K562 (cell line): ENCODE measurements around the gene CAPN8. TPM values are rescaled to one million over a fixed set of nuclear protein-coding genes. Genes with fewer than 3 reads are reported as not detected.
A peak's percentile ranks its signal among the peaks of the same experiment; 100 is the strongest.

ENCODE experiments used
- GTF2F1 ChIP-seq: IDR thresholded peaks from 2 replicates; pipeline ENCODE4 v1.6.1; 2011; ENCODE audit warnings: low read depth, low read length, improper control_type of control experiment
- MYBL2 ChIP-seq, 2 experiments: fragments of 450-650 bp in 1 of 2; sonication (generic) in 1 of 2; formaldehyde crosslinking in 1 of 2; IDR thresholded peaks; 2 replicates each; pipeline versions ENCODE4 v1.6.1 to v1.8.1; 2017 to 2022; ENCODE audit warnings: borderline replicate concordance in 1 of 2, inconsistent platforms in 1 of 2, low read depth in 1 of 2, mild to moderate bottlenecking in 1 of 2, missing genetic modification reagents in 1 of 2, moderate library complexity in 1 of 2
- NR1H2 ChIP-seq: sonication (generic); formaldehyde crosslinking; IDR thresholded peaks from 2 replicates; pipeline ENCODE4 v1.4.0; 2020; ENCODE audit warnings: mild to moderate bottlenecking, missing genetic modification reagents
- NR3C1 ChIP-seq: sonication (generic); formaldehyde crosslinking; IDR thresholded peaks from 2 replicates; pipeline ENCODE4 v1.8.1; 2022; ENCODE audit warnings: missing genetic modification reagents
- NR4A1 ChIP-seq, 2 experiments: fragments of 250-450 bp in 1 of 2; fragments of 450-650 bp in 1 of 2; sonication (Bioruptor Pico) in 1 of 2; IDR thresholded peaks; 2 replicates each; pipeline versions ENCODE4 v1.4.0 to v1.6.1; 2016 to 2020; ENCODE audit warnings: mild to moderate bottlenecking in 2 of 2, missing compliant biosample characterization in 1 of 2, missing genetic modification characterization in 1 of 2, moderate library complexity in 1 of 2
- PTBP1 ChIP-seq: fragments of 200-400 bp; formaldehyde crosslinking; IDR thresholded peaks from 2 replicates; pipeline ENCODE4 v1.6.1; 2017; ENCODE audit warnings: low read depth, low read length
- RBBP5 ChIP-seq: fragments of 200-600 bp; sonication (generic); IDR thresholded peaks from 2 replicates; pipeline ENCODE4 v1.6.1; 2012; ENCODE audit warnings: borderline replicate concordance, mild to moderate bottlenecking, low read length, control low read depth, inconsistent platforms; ENCODE audit not compliant: insufficient read depth, poor library complexity, severe bottlenecking
- SETDB1 ChIP-seq: IDR thresholded peaks from one replicate; pipeline ENCODE4 v1.6.1; 2012; ENCODE audit warnings: low read length, control low read depth, inconsistent platforms
- SMARCA5 ChIP-seq: fragments of 450-650 bp; IDR thresholded peaks from 2 replicates; pipeline ENCODE4 v1.6.1; 2016
- SRF ChIP-seq, 2 experiments: fragments of 250-450, 450-650 bp in 1 of 2; sonication (Bioruptor Pico) in 1 of 2; sonication (generic) in 1 of 2; formaldehyde crosslinking; IDR thresholded peaks; 2 replicates each; pipeline versions ENCODE4 v1.5.0 to v1.5.1; 2020 to 2022; ENCODE audit warnings: mild to moderate bottlenecking in 1 of 2, missing genetic modification reagents in 1 of 2
- TRIM25 ChIP-seq: fragments of 450-650 bp; IDR thresholded peaks from 2 replicates; pipeline ENCODE4 v1.7.0; 2016; ENCODE audit warnings: borderline replicate concordance
- U2AF1 ChIP-seq: fragments of 200-400 bp; formaldehyde crosslinking; optimal IDR thresholded peaks from 2 replicates; pipeline ENCODE3; 2017; ENCODE audit warnings: mild to moderate bottlenecking, low read depth, low read length, moderate library complexity
- XRCC5 ChIP-seq: fragments of 200-400 bp; formaldehyde crosslinking; IDR thresholded peaks from 2 replicates; pipeline ENCODE4 v1.6.1; 2017; ENCODE audit warnings: low read depth, mild to moderate bottlenecking, low read length
- ZNF121 ChIP-seq: sonication (generic); formaldehyde crosslinking; conservative IDR thresholded peaks from 2 replicates; pipeline ENCODE4 v1.8.0; 2022; ENCODE audit warnings: missing genetic modification reagents
- ZNF140 ChIP-seq: fragments of 250-450 bp; sonication (Bioruptor Pico); IDR thresholded peaks from 2 replicates; pipeline ENCODE4 v1.8.0; 2021; ENCODE audit warnings: moderate library complexity, mild to moderate bottlenecking, inconsistent platforms
- ZNF3 ChIP-seq: fragments of 250-450 bp; sonication (Bioruptor Pico); IDR thresholded peaks from 2 replicates; pipeline ENCODE4 v1.5.0; 2021; ENCODE audit warnings: mild to moderate bottlenecking, moderate library complexity
- ZNF384 ChIP-seq: IDR thresholded peaks from 2 replicates; pipeline ENCODE4 v1.6.1; 2012; ENCODE audit warnings: low read depth, low read length, improper control_type of control experiment
- ZNF696 ChIP-seq: fragments of 250-450 bp; sonication (Bioruptor Pico); conservative IDR thresholded peaks from 2 replicates; pipeline ENCODE4 v1.4.0; 2020; ENCODE audit warnings: mild to moderate bottlenecking, moderate library complexity
- ZNF76 ChIP-seq: fragments of 250-450 bp; sonication (Bioruptor Pico); IDR thresholded peaks from 2 replicates; pipeline ENCODE4 v1.4.0; 2020; ENCODE audit warnings: mild to moderate bottlenecking, moderate library complexity, borderline replicate concordance
- polyA plus RNA-seq, 8 experiments: library from polyadenylated mRNA; depleted of rRNA in 4 of 8; stranded (reverse) in 5 of 8; unstranded in 3 of 8; fragments of >200 nt; fragmentation: Nextera tagmentation in 2 of 8; fragmentation: Illumina TruSeq in 1 of 8; extraction: Ambion mirVana in 2 of 8; extraction: Trizol in 1 of 8; gene quantifications; 2 replicates each; pipeline versions ENCODE4 v1.2.1 to v1.2.3, GENCODE V29; 2011 to 2014; ENCODE audit warnings: inconsistent platforms in 1 of 8, missing spikeins in 1 of 8
- total RNA-seq, 7 experiments: library from RNA; depleted of rRNA in 6 of 7; stranded (reverse); fragments of >200 nt in 6 of 7; fragmentation: Illumina TruSeq in 2 of 7; extraction: Trizol in 2 of 7; gene quantifications; 2 replicates each; pipeline versions ENCODE4 v1.2.1 to v1.2.3, GENCODE V29; 2011 to 2021; ENCODE audit warnings: low replicate concordance in 1 of 7
- TF ChIP-seq, protein P1 (sequence below): fragments of 450-650 bp; IDR thresholded peaks from 2 replicates; pipeline ENCODE4 v1.7.1; 2018; ENCODE audit warnings: mild to moderate bottlenecking, low read depth; ENCODE audit not compliant: partially characterized antibody
- TF ChIP-seq, protein P2 (sequence below): fragments of 200-400 bp; formaldehyde crosslinking; IDR thresholded peaks from 2 replicates; pipeline ENCODE4 v1.6.1; 2017; ENCODE audit warnings: mild to moderate bottlenecking, low read depth, low read length, moderate library complexity

CAPN8 gene
- total and polyA plus RNA-seq, 9 of the 15 experiments (the other 6 are each of a cell fraction or from before 2014, with no cell fraction given), result 0.06 TPM; not detected in 8

DNA sequence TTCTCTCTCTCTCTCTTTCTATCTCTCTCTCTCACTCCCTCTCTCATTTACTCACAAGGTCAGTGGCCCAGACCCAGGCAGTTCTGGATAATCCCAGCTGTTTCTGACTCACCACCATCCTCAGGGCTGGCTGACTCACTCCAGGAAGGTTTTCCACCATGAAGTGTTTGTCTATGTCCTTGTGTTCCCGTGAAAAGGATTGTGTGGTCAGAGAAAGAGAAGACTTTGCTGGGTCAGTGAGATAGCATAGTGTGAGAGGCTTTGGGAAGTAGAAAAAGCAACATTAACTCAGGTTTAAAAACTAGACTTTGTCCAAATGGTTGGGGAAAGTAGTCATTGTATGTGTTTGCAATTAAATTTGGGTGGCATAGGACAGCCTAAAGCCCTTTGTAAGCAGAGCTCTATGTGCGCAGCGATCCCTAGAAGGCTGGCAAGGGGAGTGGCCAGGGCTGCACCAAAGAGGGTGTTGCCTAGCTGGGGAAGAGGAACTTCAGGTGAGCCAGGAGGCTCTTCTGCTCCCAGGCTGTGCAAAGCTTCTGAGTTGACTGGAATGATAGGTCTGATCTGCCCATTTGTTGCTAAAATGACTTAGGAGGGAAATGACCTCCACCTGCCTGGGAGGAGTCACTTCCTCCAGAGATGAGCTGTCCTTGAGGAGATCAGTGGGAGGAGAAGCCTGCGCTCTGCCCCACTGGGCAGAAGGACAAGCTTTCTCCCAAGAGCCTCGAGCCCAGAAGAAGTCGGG is 41.9 kb upstream of the CAPN8 start (continued):
- TF ChIP-seq, protein P1, sequence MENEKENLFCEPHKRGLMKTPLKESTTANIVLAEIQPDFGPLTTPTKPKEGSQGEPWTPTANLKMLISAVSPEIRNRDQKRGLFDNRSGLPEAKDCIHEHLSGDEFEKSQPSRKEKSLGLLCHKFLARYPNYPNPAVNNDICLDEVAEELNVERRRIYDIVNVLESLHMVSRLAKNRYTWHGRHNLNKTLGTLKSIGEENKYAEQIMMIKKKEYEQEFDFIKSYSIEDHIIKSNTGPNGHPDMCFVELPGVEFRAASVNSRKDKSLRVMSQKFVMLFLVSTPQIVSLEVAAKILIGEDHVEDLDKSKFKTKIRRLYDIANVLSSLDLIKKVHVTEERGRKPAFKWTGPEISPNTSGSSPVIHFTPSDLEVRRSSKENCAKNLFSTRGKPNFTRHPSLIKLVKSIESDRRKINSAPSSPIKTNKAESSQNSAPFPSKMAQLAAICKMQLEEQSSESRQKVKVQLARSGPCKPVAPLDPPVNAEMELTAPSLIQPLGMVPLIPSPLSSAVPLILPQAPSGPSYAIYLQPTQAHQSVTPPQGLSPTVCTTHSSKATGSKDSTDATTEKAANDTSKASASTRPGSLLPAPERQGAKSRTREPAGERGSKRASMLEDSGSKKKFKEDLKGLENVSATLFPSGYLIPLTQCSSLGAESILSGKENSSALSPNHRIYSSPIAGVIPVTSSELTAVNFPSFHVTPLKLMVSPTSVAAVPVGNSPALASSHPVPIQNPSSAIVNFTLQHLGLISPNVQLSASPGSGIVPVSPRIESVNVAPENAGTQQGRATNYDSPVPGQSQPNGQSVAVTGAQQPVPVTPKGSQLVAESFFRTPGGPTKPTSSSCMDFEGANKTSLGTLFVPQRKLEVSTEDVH, result peak; percentile 57
- TF ChIP-seq U2AF1, result no peak
- TF ChIP-seq NR1H2 (CRISPR knock-in tag), result no peak
- TF ChIP-seq GTF2F1, result no peak
- no peak for TF ChIP-seq SETDB1
- no peak for TF ChIP-seq ZNF140 (CRISPR knock-in tag)
- TF ChIP-seq NR4A1 (CRISPR knock-in tag; IDR thresholded peaks at IDR 0.05), result no peak; the same call in 1 of the 2 replicates
- no peak for TF ChIP-seq NR4A1 (tag; IDR thresholded peaks at IDR 0.05)
- TF ChIP-seq XRCC5, result no peak
- TF ChIP-seq MYBL2 (IDR thresholded peaks at IDR 0.05; ENCODE audit: low read depth), result no peak; the same call in 1 of the 2 replicates
- TF ChIP-seq MYBL2 (CRISPR knock-in tag; IDR thresholded peaks at IDR 0.05; ENCODE audit: borderline replicate concordance), result no peak
- no peak for TF ChIP-seq ZNF76 (CRISPR knock-in tag)
- peak; percentile 60; the same call in 1 of the 2 replicates for TF ChIP-seq SMARCA5
- no peak for TF ChIP-seq NR3C1 (CRISPR knock-in tag)
- no peak for TF ChIP-seq ZNF384
- TF ChIP-seq SRF (CRISPR knock-in tag; IDR thresholded peaks at IDR 0.05), result 0 out of 4 replicates have a peak, but pooled peaks of 1 of the 2 experiments have one; percentile 27
- TF ChIP-seq, protein P2, sequence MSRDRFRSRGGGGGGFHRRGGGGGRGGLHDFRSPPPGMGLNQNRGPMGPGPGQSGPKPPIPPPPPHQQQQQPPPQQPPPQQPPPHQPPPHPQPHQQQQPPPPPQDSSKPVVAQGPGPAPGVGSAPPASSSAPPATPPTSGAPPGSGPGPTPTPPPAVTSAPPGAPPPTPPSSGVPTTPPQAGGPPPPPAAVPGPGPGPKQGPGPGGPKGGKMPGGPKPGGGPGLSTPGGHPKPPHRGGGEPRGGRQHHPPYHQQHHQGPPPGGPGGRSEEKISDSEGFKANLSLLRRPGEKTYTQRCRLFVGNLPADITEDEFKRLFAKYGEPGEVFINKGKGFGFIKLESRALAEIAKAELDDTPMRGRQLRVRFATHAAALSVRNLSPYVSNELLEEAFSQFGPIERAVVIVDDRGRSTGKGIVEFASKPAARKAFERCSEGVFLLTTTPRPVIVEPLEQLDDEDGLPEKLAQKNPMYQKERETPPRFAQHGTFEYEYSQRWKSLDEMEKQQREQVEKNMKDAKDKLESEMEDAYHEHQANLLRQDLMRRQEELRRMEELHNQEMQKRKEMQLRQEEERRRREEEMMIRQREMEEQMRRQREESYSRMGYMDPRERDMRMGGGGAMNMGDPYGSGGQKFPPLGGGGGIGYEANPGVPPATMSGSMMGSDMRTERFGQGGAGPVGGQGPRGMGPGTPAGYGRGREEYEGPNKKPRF, result no peak
- no peak for TF ChIP-seq ZNF121 (CRISPR knock-in tag)
- no peak for TF ChIP-seq ZNF696 (CRISPR knock-in tag)
- TF ChIP-seq ZNF3 (CRISPR knock-in tag), result no peak
- 0 out of 2 replicates have a peak, but pooled peaks have one; percentile 64 for TF ChIP-seq PTBP1
- peak; percentile 30 for TF ChIP-seq RBBP5
- TF ChIP-seq TRIM25, result no peak
